ENCODE results near the gene DENND2D. TPM values are rescaled to one million over a fixed set of nuclear protein-coding genes. Genes with fewer than 3 reads are reported as not detected.

Gene DENND2D
- total RNA-seq, 2 donors from 2014 or later = 0.89 to 2.6 TPM

DNA sequence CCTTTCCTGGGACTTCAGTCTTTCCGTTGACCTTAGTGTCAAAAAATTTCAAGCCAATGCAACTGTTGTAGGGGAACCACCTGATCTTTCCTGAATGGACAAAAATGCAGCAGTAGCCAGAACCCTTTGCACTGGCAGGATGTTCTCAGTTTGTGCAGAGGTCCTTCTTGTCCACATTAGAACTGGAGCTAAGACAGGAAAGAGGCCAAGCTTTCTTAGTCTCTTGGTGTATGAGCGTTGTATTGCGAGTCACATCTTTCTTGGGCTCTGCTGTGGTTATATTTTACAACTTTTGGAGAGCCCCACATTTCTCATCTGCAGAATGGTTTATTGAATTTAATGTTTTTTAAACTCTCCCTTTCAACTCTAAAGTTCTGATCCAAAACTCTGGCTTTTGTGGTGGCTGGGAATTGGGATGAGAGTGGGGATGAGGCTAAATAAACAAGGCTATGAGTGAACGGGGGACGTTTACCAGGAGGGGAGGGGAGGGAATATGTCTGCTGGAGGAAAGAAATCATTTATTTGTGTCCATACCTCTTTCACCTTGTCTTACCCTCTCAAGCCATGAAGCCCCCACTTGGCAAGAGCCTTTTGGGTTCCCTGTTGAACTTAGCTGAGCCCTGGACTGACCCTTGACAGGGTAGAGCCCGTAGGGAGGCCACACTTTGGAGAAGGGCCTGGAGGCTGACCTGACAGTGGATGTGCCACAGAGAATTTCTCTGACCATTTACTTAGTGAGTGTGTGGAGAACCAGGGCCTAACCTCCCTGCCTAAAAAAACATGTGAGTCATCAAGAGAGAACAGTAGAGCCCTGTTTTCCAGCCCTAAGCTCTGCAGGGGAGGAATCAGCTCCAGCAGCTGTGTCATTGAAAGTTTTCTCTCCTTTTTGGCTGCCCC lies 27.7 kb upstream of the DENND2D start:
- H3K27ac ChIP-seq (ENCODE audit: low read depth, low read length) = no peak overlapping the region
- WGBS, 2 experiments (ENCODE audit: insufficient coverage in 1 of 2, insufficient read length in 1 of 2) = 82 to 93% methylated on average over 4 to 6 of the region's 6 CpGs
- H3K36me3 ChIP-seq (ENCODE audit: control insufficient read depth, insufficient read depth, low read length) = no peaks in the 10 kb centered on the region
- H3K4me3 ChIP-seq (ENCODE audit: low read length) = no peak overlapping the region
- H3K9me3 Mint-ChIP-seq = peaks cover 7% of the 10 kb centered on the region
- no peaks in the 10 kb centered on the region for H3K27me3 Mint-ChIP-seq (ENCODE audit: insufficient read depth)
- DNase-seq = peak; percentile 55
- H3K4me1 Mint-ChIP-seq = peaks cover 18% of the 10 kb centered on the region
- no peaks in the 10 kb centered on the region for H3K4me1 ChIP-seq (ENCODE audit: control insufficient read depth, insufficient read depth, low read length)
- H3K27me3 ChIP-seq (ENCODE audit: control insufficient read depth, insufficient read depth, low read length, poor library complexity, severe bottlenecking) = no peaks in the 10 kb centered on the region
- H3K36me3 Mint-ChIP-seq (ENCODE audit: low read depth) = no peaks in the 10 kb centered on the region
- H3K27ac Mint-ChIP-seq = peak overlapping the region; percentile 48
- H3K4me3 Mint-ChIP-seq = no peak overlapping the region
- TF ChIP-seq, protein P1, sequence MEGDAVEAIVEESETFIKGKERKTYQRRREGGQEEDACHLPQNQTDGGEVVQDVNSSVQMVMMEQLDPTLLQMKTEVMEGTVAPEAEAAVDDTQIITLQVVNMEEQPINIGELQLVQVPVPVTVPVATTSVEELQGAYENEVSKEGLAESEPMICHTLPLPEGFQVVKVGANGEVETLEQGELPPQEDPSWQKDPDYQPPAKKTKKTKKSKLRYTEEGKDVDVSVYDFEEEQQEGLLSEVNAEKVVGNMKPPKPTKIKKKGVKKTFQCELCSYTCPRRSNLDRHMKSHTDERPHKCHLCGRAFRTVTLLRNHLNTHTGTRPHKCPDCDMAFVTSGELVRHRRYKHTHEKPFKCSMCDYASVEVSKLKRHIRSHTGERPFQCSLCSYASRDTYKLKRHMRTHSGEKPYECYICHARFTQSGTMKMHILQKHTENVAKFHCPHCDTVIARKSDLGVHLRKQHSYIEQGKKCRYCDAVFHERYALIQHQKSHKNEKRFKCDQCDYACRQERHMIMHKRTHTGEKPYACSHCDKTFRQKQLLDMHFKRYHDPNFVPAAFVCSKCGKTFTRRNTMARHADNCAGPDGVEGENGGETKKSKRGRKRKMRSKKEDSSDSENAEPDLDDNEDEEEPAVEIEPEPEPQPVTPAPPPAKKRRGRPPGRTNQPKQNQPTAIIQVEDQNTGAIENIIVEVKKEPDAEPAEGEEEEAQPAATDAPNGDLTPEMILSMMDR (conservative IDR thresholded peaks at IDR 0.05) = no peak
- H3K9ac ChIP-seq (ENCODE audit: extremely low read depth, low read length, poor library complexity, severe bottlenecking) = no peak overlapping the region
- no peaks in the 10 kb centered on the region for H3K9me3 ChIP-seq (ENCODE audit: control insufficient read depth, low read length)

DNA sequence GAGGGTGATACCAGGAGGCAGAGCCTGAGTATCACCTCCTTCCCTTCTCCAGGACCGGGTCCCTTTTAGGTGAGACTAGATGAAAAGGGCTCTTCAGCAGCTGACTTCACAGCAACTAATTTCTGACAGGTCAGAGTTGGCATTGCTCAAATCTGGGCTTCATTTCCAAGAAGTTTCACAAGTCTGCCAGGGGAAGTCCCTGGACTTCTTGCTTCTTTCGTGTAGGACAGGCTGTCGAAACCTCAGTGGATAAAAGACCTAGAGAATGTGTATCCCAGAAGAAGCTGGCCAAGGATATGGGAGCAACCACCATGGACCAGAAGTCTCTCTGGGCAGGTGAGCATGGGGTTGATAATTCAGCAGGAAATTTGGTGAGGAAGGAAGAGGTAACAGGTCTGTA lies 27.0 kb upstream of the DENND2D start, which contains the start of gene CHI3L2:
TSS of gene CHI3L2 (plus strand) at position 280 of the 400 bp plus-strand sequence. CDS start at position 297, 17 bp downstream.
- Histone ChIP-seq H3K4me3 (ENCODE audit: low read length) (no peak within 1 kb of the TSS), H3K36me3 (ENCODE audit: control insufficient read depth, insufficient read depth, low read length) (no peaks in the 10 kb centered on the region), H3K9me3 (ENCODE audit: control insufficient read depth, low read length) (no peaks in the 10 kb centered on the region), H3K4me1 (ENCODE audit: control insufficient read depth, insufficient read depth, low read length) (no peaks in the 10 kb centered on the region), H3K9ac (ENCODE audit: extremely low read depth, low read length, poor library complexity, severe bottlenecking) (no peak within 1 kb of the TSS), H3K27me3 (ENCODE audit: control insufficient read depth, insufficient read depth, low read length, poor library complexity, severe bottlenecking) (no peaks in the 10 kb centered on the region), H3K27ac (ENCODE audit: low read depth, low read length) (no peak within 1 kb of the TSS)
- H3K9me3 Mint-ChIP-seq = peaks cover 5% of the 10 kb centered on the region
- TF ChIP-seq, protein P1 (conservative IDR thresholded peaks at IDR 0.05) = no peak
- peaks cover 21% of the 10 kb centered on the region for H3K4me1 Mint-ChIP-seq
- no peak within 1 kb of the TSS for H3K4me3 Mint-ChIP-seq
- DNase-seq = no peak
- 89 to 100% methylated on average over 2 to 3 of the region's 3 CpGs for WGBS, 2 experiments (ENCODE audit: insufficient coverage in 1 of 2, insufficient read length in 1 of 2)
- H3K27me3 Mint-ChIP-seq (ENCODE audit: insufficient read depth) = no peaks in the 10 kb centered on the region
- peak within 1 kb of the TSS; percentile 48 for H3K27ac Mint-ChIP-seq
- no peaks in the 10 kb centered on the region for H3K36me3 Mint-ChIP-seq (ENCODE audit: low read depth)

DNA sequence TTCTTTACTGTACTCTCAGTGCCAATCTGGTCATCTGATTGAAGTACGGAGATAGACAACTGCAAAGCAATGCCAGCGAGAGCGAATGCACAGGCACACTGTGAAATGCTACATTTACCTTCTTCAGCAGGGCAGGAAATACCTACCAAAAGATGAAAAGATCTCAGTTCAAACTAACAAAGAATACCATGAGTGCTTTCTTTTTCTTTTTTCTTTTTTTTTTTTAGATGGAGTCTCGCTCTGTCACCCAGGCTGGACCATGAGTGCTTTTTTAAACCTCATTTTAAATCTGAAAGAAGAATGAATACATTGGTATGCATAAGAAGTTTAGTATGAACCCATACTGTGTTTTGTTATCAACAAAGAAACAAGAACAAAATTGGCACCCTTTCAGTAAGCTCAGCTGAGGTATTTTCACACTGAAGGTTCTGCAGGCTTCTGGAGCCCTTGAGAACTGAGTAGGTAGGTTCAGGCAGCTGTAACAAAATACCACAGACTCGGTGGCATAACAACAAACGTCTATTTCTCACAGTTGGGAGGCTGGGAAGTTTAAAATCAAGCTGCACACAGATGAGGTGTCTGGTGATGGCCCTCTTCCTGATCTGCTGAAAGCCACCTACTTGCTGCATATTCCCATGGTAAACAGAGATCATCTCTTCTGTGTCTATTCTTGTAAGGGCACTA lies 25.4 kb upstream of the DENND2D start:
- Histone ChIP-seq H3K9ac (ENCODE audit: extremely low read depth, low read length, poor library complexity, severe bottlenecking) (no peak overlapping the region), H3K36me3 (ENCODE audit: control insufficient read depth, insufficient read depth, low read length) (no peaks in the 10 kb centered on the region), H3K27me3 (ENCODE audit: control insufficient read depth, insufficient read depth, low read length, poor library complexity, severe bottlenecking) (no peaks in the 10 kb centered on the region), H3K4me3 (ENCODE audit: low read length) (no peak overlapping the region), H3K4me1 (ENCODE audit: control insufficient read depth, insufficient read depth, low read length) (no peaks in the 10 kb centered on the region), H3K27ac (ENCODE audit: low read depth, low read length) (no peak overlapping the region), H3K9me3 (ENCODE audit: control insufficient read depth, low read length) (no peaks in the 10 kb centered on the region)
- Mint-ChIP-seq H3K4me3 (no peak overlapping the region), H3K27ac (no peak overlapping the region), H3K36me3 (ENCODE audit: low read depth) (no peaks in the 10 kb centered on the region), H3K4me1 (peaks cover 34% of the 10 kb centered on the region), H3K9me3 (peaks cover 5% of the 10 kb centered on the region), H3K27me3 (ENCODE audit: insufficient read depth) (no peaks in the 10 kb centered on the region)
- TF ChIP-seq, protein P1 (conservative IDR thresholded peaks at IDR 0.05) = no peak
- DNase-seq = no peak
- 60 to 73% methylated on average over 2 to 6 of the region's 6 CpGs for WGBS, 2 experiments (ENCODE audit: insufficient coverage in 1 of 2, insufficient read length in 1 of 2)

All from endodermal cell (in vitro differentiated cells).